ENCODE results near the gene SRSF2.

Gene SRSF2

GRCh38 chr17:76686538-76687297 is 50.4 kb downstream of the SRSF2 start:
- no peak for TF ChIP-seq CTCF (IDR thresholded peaks at IDR 0.05)

GRCh38 chr17:76685846-76686245 is 51.3 kb downstream of the SRSF2 start:
- TF ChIP-seq CTCF (IDR thresholded peaks at IDR 0.05) = no peak

DNA sequence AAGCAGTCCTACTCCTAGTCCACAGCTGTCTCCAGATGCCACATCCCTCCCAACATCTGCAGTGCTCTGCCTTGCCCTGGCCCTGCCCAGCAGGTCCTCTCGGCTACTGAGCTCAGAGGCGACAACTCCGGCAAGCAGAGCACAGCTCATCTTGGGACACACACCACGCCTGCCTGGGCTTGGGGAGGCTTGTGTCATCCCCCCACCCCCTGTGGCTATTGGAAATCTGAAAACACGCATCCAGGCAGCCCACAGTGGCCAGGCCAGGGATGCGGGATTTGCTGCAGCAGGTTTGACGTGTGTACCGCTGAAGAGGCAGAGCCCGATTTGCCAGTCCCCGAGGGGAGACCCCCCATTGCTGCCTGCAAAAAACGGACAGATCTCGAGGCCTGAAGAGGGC is 51.8 kb downstream of the SRSF2 start:
- TF ChIP-seq CTCF (IDR thresholded peaks at IDR 0.05) = no peak

DNA sequence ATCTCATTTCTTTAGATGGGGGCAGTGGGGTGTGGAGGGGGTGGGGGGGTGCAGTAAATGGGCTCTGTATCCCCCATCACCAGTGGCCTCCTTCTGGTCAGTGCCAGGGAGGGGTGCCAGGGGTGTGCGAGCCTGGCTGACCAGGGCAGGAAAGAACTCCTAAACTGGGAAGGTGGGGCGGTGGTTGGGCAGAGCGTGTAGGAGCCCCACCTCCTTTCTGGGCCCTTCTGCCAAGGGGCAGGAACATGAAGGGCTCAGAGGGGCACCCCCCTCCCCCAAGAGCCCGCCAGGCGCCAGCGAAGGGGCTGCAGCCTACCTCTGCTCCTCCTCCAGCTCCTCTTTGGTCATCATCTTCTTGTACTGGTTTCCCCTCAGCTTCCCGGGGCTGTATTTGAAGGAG is 52.4 kb downstream of the SRSF2 start:
- no peak for TF ChIP-seq CTCF (IDR thresholded peaks at IDR 0.05)
